IPS DF 19.7 (cell line): ENCODE data around the gene XAF1.
"Not testable (repeated sequence)": the region's sequence is repeated elsewhere in the genome, so short reads cannot be mapped to it uniquely, and the experiment has no call there.

Source experiments
- DNase-seq: peaks from one replicate; pipeline ENCODE4 v3.0.0-alpha.2; 2013; ENCODE audit warnings: low read depth, low spot score

XAF1 gene

GRCh38 chr17:6753546-6753945, 2.3 kb upstream of the XAF1 start:
- no peak for DNase-seq

GRCh38 chr17:6755281-6755680, 565 bp upstream of the XAF1 start:
- no peak for DNase-seq

- no peak for DNase-seq
Observed at GRCh38 chr17:6756425-6757031, 682 bp downstream of the XAF1 start.

- DNase-seq = no peak
Observed at GRCh38 chr17:6757747-6758146, 1.9 kb downstream of the XAF1 start.

- no peak for DNase-seq
Observed at GRCh38 chr17:6761779-6762178, 5.9 kb downstream of the XAF1 start.

GRCh38 chr17:6768447-6768846, 12.6 kb downstream of the XAF1 start:
- DNase-seq = no peak

GRCh38 chr17:6772016-6772415, 16.2 kb downstream of the XAF1 start:
- DNase-seq = no peak

- DNase-seq = not testable (repeated sequence)
Observed at GRCh38 chr17:6774906-6775305, 19.1 kb downstream of the XAF1 start.

GRCh38 chr17:6775871-6776405, 20.1 kb downstream of the XAF1 start, which contains the start of gene FBXO39:
FBXO39 (plus strand) TSS chr17:6776215; CDS start chr17:6779869, 3,654 bp downstream.
- DNase-seq = no peak

GRCh38 chr17:6779411-6779810, 23.6 kb downstream of the XAF1 start:
- DNase-seq = no peak

- DNase-seq = no peak
Observed at GRCh38 chr17:6780001-6780400, 24.2 kb downstream of the XAF1 start.

GRCh38 chr17:6780886-6781285, 25.0 kb downstream of the XAF1 start:
- no peak for DNase-seq

- DNase-seq = no peak
Observed at GRCh38 chr17:6782244-6782643, 26.4 kb downstream of the XAF1 start.

GRCh38 chr17:6786618-6787017, 30.8 kb downstream of the XAF1 start:
- DNase-seq = no peak

GRCh38 chr17:6787081-6787693, 31.3 kb downstream of the XAF1 start:
- no peak for DNase-seq

- no peak for DNase-seq
Observed at GRCh38 chr17:6789146-6789545, 33.3 kb downstream of the XAF1 start.

- DNase-seq = no peak
Observed at GRCh38 chr17:6793748-6794493, 38.1 kb downstream of the XAF1 start.

- no peak for DNase-seq
Observed at GRCh38 chr17:6796017-6796886, 40.4 kb downstream of the XAF1 start.

- DNase-seq = no peak
Observed at GRCh38 chr17:6796887-6797490, 41.1 kb downstream of the XAF1 start.

GRCh38 chr17:6797718-6798351, 42.0 kb downstream of the XAF1 start:
- no peak for DNase-seq

- DNase-seq = no peak
Observed at GRCh38 chr17:6799738-6800137, 43.9 kb downstream of the XAF1 start.
